ENCODE data around the gene GGPS1. TPM values are rescaled to one million over a fixed set of nuclear protein-coding genes. Genes with fewer than 3 reads are reported as not detected.
"Not testable (repeated sequence)": the region's sequence is repeated elsewhere in the genome, so short reads cannot be mapped to it uniquely, and the experiment has no call there.

Gene GGPS1
- total RNA-seq, 1 donor from 2014 or later: 33.1 TPM

DNA sequence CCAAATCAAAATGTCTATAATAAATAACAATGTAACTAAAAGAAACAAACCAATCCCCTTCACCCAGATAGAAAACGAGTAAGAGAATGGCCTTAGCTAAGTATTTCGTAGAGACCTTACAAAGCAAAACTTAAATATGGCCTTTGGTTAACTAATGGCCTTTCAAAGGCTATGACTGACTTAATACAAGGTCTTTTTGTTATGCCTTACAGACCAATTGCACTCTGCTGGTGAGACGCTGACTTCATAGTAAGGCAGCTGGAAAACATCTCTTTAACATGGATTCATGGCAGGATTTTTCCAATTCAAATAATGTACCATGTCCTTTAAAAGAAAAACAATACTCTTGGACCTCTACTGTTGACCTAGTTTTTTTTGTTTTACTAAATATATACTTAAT is 23.1 kb downstream of the GGPS1 start:
- ATAC-seq (no peak), DNase-seq (no peak)
- Histone ChIP-seq H3K4me3 (no peak overlapping the region), H3K27me3 (no peaks in the 10 kb centered on the region), H3K27ac (no peak overlapping the region), H3K4me1 (no peaks in the 10 kb centered on the region), H3K9me3 (no peaks in the 10 kb centered on the region), H3K36me3 (no peaks in the 10 kb centered on the region)
- intact Hi-C loops (cut with DNase I): no loop called here
- TF ChIP-seq CTCF (IDR thresholded peaks at IDR 0.05): no peak

DNA sequence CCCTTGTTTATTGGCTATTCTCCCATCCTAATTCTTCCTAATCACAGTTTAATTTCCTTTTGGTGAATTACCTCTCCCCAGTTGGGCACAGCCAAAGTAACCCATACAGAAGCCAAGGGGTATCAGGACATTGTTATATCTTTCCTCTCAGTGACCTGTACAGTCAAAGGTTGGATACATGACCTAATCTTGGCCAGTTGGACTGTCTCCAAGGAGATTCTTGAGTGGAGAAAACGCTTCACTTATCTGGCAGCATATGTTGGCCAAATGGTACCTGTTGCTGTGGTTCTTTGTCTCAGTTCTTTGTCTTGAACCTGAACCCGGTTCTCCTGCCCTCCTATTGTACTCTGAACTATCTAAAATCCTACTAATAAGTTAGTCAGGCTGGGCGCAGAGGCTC is 23.5 kb downstream of the GGPS1 start:
- no peak overlapping the region for H3K27ac ChIP-seq
- no peak for DNase-seq
- intact Hi-C loops (cut with DNase I): no loop called here
- no peaks in the 10 kb centered on the region for H3K4me1 ChIP-seq
- TF ChIP-seq CTCF (IDR thresholded peaks at IDR 0.05): no peak
- ATAC-seq: no peak
- no peaks in the 10 kb centered on the region for H3K9me3 ChIP-seq
- H3K36me3 ChIP-seq: no peaks in the 10 kb centered on the region
- no peaks in the 10 kb centered on the region for H3K27me3 ChIP-seq
- H3K4me3 ChIP-seq: no peak overlapping the region

DNA sequence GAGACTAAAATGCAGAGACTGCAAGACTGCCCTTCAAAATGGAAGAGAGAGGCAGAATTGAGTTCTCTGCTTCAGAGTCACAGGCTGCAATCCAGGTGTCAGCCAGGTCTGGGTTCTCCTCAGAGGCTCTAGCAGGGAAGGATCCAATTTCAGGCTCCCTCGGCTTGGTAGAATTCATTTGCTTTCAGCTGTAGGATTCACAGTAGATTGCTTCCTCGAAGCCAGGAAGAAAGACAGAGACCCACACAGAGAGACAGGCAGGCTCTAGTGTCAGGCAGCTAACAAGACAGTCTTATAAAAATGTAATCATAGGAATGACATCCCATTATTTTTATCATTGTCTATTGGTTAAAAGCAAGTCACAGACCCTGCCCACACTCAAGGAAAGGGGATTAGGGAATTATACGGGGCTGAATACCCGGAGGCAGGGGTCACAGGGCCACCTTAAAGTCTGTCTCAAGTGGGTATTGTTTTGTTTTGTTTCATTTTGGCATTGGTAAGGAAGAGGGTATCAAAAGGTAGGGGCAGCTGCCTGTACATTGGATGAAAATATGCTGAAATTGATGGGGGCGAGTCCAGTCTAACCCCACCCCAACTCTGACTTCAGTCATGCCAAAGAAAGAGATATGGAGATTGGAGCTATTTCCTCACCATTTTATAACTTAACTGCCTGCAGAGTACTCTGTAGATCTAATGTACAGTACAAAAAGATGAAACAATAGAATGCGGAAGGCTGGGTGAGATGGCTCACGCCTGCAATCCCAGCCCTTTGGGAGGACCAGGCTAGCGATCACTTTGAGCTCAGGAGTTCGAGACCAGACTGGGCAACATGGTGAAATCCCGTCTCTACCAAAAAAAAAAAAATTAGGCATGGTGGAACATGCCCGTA is 29.4 kb downstream of the GGPS1 start:
- ATAC-seq (no peak), DNase-seq (no peak)
- no peaks in the 10 kb centered on the region for H3K4me1 ChIP-seq
- H3K9me3 ChIP-seq: no peaks in the 10 kb centered on the region
- TF ChIP-seq CTCF (IDR thresholded peaks at IDR 0.05): no peak
- no peaks in the 10 kb centered on the region for H3K36me3 ChIP-seq
- no peaks in the 10 kb centered on the region for H3K27me3 ChIP-seq
- H3K27ac ChIP-seq: no peak overlapping the region
- intact Hi-C loops (cut with DNase I): no loop called here
- no peak overlapping the region for H3K4me3 ChIP-seq

DNA sequence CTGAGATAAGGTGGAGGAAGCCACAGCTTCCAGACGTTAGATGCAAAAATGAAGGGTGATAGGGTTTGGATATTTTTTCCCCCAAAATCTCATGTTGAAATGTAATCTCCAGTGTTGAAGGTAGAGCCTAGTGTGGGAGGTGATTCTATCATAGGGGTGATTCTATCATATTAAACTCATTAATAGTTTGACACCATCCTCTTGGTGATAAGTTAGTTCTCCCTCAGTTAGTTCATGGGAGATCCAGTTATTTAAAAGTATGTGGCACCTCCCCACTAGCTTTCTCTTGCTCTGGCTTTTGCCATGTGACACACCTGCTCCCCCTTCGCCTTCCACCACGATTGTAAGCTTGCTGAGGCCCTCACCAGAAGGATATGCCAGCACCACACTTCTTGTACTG is 30.5 kb downstream of the GGPS1 start:
- DNase-seq: no peak
- Histone ChIP-seq H3K4me3 (no peak overlapping the region), H3K4me1 (no peaks in the 10 kb centered on the region), H3K27me3 (no peaks in the 10 kb centered on the region), H3K27ac (no peak overlapping the region), H3K36me3 (no peaks in the 10 kb centered on the region), H3K9me3 (no peaks in the 10 kb centered on the region)
- no peak for TF ChIP-seq CTCF (IDR thresholded peaks at IDR 0.05)
- intact Hi-C loops (cut with DNase I): no loop called here
- no peak for ATAC-seq

- H3K9me3 ChIP-seq; H3K36me3 ChIP-seq; H3K27ac ChIP-seq; H3K4me3 ChIP-seq; H3K27me3 ChIP-seq; H3K4me1 ChIP-seq; DNase-seq; ATAC-seq; intact Hi-C loops (cut with DNase I): not testable (repeated sequence)
Measured at GRCh38 chr1:235364189-235364588, 35.8 kb downstream of the GGPS1 start.

DNA sequence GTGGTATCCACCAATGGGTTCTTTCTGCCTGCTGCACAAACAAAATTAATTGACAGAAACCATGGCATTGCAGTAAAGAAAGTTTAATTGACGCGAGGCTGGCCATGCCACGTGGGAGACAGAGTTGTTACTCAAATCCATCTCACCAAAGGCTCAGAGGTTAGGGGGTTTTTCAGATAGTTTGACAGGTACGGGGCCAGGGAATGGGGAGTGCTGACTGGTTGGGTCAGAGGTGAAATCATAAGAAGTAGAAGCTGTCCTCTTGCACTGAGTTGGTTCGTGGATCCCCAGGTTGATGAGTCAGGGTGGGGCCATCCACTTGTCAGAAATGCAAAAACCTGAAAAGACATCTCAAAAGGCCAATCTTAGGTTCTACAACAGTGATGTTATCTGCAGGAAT is 37.9 kb downstream of the GGPS1 start:
- Histone ChIP-seq H3K36me3 (no peaks in the 10 kb centered on the region), H3K4me1 (peaks cover 6% of the 10 kb centered on the region), H3K27me3 (no peaks in the 10 kb centered on the region), H3K27ac (peak overlapping the region; percentile 88), H3K9me3 (no peaks in the 10 kb centered on the region), H3K4me3 (no peak overlapping the region)
- ATAC-seq (no peak), DNase-seq (no peak)
- intact Hi-C loops (cut with DNase I): no loop called here
- TF ChIP-seq CTCF (IDR thresholded peaks at IDR 0.05): no peak

All from upper lobe of right lung (tissue), 1 donor.